DMS114 treated with DMSO at 0.1 percent for 48 hours (cell line): Measurements from ENCODE around the gene TMEM141.
"Not testable (repeated sequence)": the region's sequence is repeated elsewhere in the genome, so short reads cannot be mapped to it uniquely, and the experiment has no call there.

Source experiments
- DNase-seq: peaks from one replicate; lab custom pipeline; 2025; ENCODE audit not compliant: unreplicated experiment; lab: John Stamatoyannopoulos, UW

Gene TMEM141

GRCh38 chr9:136831002-136831719 is 40.0 kb downstream of the TMEM141 start:
- DNase-seq = no peak

GRCh38 chr9:136831720-136832104 is 40.6 kb downstream of the TMEM141 start:
- no peak for DNase-seq

- DNase-seq = no peak
Observed at GRCh38 chr9:136832581-136832980, 41.4 kb downstream of the TMEM141 start.

GRCh38 chr9:136833381-136834048 is 42.4 kb downstream of the TMEM141 start:
- not testable (repeated sequence) for DNase-seq

- DNase-seq = no peak
Observed at GRCh38 chr9:136835162-136835931, 44.2 kb downstream of the TMEM141 start.

- no peak for DNase-seq
Observed at GRCh38 chr9:136835932-136836904, 45.1 kb downstream of the TMEM141 start.

GRCh38 chr9:136837146-136837855 is 46.2 kb downstream of the TMEM141 start:
- DNase-seq = no peak

GRCh38 chr9:136837856-136838277 is 46.7 kb downstream of the TMEM141 start:
- not testable (repeated sequence) for DNase-seq

- no peak for DNase-seq
Observed at GRCh38 chr9:136838314-136839228, 47.4 kb downstream of the TMEM141 start.

- no peak for DNase-seq
Observed at GRCh38 chr9:136839229-136840139, 48.3 kb downstream of the TMEM141 start.

GRCh38 chr9:136840140-136840876 is 49.2 kb downstream of the TMEM141 start:
- DNase-seq = peak; percentile 18

GRCh38 chr9:136840877-136841645 is 49.9 kb downstream of the TMEM141 start:
- peak; percentile 17 for DNase-seq

GRCh38 chr9:136841646-136842379 is 50.7 kb downstream of the TMEM141 start:
- not testable (repeated sequence) for DNase-seq

GRCh38 chr9:136842380-136842948 is 51.3 kb downstream of the TMEM141 start, which contains the start of gene AJM1:
Gene AJM1, plus strand, starts transcription at chr9:136842478. Its CDS starts 1,937 bp downstream, at chr9:136844415.
- peak; percentile 43 for DNase-seq
